Endothelial cell of umbilical vein (primary cell): Measurements from ENCODE around the gene CLDN9.
A peak's percentile ranks its signal among the peaks of the same experiment; 100 is the strongest.

Experiments
- CTCF ChIP-seq, 2 donors: IDR thresholded peaks; 1 replicate in 1 of 2; 2 replicates in 1 of 2; pipeline ENCODE4 v1.5.1; 2011; ENCODE audit warnings: low read length in 2 of 2, mild to moderate bottlenecking in 2 of 2, moderate library complexity in 2 of 2, control low read depth in 1 of 2, inconsistent platforms in 1 of 2, low read depth in 1 of 2; ENCODE audit not compliant: insufficient read depth in 1 of 2; ENCODE audit errors: extremely low read depth in 1 of 2
- MYC ChIP-seq: IDR thresholded peaks from one replicate; pipeline ENCODE4 v1.6.1; 2011; ENCODE audit warnings: mild to moderate bottlenecking, low read depth, low read length
- POLR2A ChIP-seq: IDR thresholded peaks from 2 replicates; pipeline ENCODE4 v1.6.1; 2012; ENCODE audit warnings: low read depth, mild to moderate bottlenecking, control low read depth, low read length

DNA sequence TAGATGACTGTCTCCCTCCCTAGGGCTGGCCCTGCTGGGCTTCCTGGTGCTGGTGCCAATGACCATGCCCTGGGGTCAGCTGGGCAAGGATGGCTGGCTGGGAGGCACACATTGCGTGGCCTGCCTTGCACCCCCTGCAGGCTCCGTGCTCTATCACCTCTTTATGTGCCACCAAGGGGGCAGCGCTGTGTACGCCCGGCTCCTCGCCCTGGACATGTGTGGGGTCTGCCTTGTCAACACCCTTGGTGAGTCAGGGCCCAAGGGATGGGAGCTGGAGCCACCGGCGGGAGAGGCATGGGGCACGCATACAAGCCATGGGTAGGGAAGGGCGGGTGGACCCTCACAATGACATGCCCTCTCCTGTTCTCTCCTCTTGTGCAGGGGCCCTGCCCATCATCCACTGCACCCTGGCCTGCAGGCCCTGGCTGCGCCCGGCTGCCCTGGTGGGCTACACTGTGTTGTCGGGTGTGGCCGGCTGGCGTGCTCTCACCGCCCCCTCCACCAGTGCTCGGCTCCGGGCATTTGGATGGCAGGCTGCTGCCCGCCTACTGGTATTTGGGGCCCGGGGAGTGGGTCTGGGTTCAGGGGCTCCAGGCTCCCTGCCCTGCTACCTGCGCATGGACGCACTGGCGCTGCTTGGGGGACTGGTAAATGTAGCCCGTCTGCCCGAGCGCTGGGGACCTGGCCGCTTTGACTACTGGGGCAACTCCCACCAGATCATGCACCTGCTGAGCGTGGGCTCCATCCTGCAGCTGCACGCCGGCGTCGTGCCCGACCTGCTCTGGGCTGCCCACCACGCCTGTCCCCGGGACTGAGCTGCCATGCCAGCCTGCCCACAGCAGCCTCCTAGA is 41.4 kb upstream of the CLDN9 start:
- TF ChIP-seq POLR2A, result peak; percentile 49
- no peak for TF ChIP-seq CTCF (IDR thresholded peaks at IDR 0.05; ENCODE audit: extremely low read depth in 1 of 2, insufficient read depth in 1 of 2, low read depth in 1 of 2, low read length in 2 of 2)
- TF ChIP-seq MYC, result no peak
